ENCODE results near the gene SSBP2. TPM values are rescaled to one million over a fixed set of nuclear protein-coding genes. Genes with fewer than 3 reads are reported as not detected.

The SSBP2 gene
- total RNA-seq, 1 donor from 2014 or later, result 146 TPM

GRCh38 chr5:81724108-81724507 lies 26.8 kb downstream of the SSBP2 start:
- no peaks in the 10 kb centered on the region for H3K27me3 Mint-ChIP-seq (ENCODE audit: unreplicated experiment)
- DNase-seq, result no peak
- peaks cover 21% of the 10 kb centered on the region for H3K4me1 Mint-ChIP-seq (ENCODE audit: low read depth, unreplicated experiment)
- no peaks in the 10 kb centered on the region for H3K36me3 Mint-ChIP-seq (ENCODE audit: unreplicated experiment)
- H3K9me3 Mint-ChIP-seq (ENCODE audit: unreplicated experiment), result no peaks in the 10 kb centered on the region
- H3K27ac Mint-ChIP-seq (ENCODE audit: unreplicated experiment), result no peak overlapping the region
- no peak for TF ChIP-seq CTCF (IDR thresholded peaks at IDR 0.05; ENCODE audit: partially characterized antibody, unreplicated experiment)
- no peak overlapping the region for H3K4me3 Mint-ChIP-seq (ENCODE audit: unreplicated experiment)

- no peak overlapping the region for H3K4me3 Mint-ChIP-seq (ENCODE audit: unreplicated experiment)
- no peaks in the 10 kb centered on the region for H3K36me3 Mint-ChIP-seq (ENCODE audit: unreplicated experiment)
- H3K9me3 Mint-ChIP-seq (ENCODE audit: unreplicated experiment), result no peaks in the 10 kb centered on the region
- H3K4me1 Mint-ChIP-seq (ENCODE audit: low read depth, unreplicated experiment), result peaks cover 29% of the 10 kb centered on the region
- no peak for TF ChIP-seq CTCF (IDR thresholded peaks at IDR 0.05; ENCODE audit: partially characterized antibody, unreplicated experiment)
- H3K27ac Mint-ChIP-seq (ENCODE audit: unreplicated experiment), result no peak overlapping the region
- DNase-seq, result no peak
- no peaks in the 10 kb centered on the region for H3K27me3 Mint-ChIP-seq (ENCODE audit: unreplicated experiment)
These were observed 29.8 kb downstream of the SSBP2 start for GRCh38 chr5:81721049-81721448.

- no peak for TF ChIP-seq CTCF (IDR thresholded peaks at IDR 0.05; ENCODE audit: partially characterized antibody, unreplicated experiment)
- DNase-seq, result no peak
- Mint-ChIP-seq H3K36me3 (ENCODE audit: unreplicated experiment) (no peaks in the 10 kb centered on the region), H3K27ac (ENCODE audit: unreplicated experiment) (no peak overlapping the region), H3K4me1 (ENCODE audit: low read depth, unreplicated experiment) (peaks cover 22% of the 10 kb centered on the region), H3K4me3 (ENCODE audit: unreplicated experiment) (no peak overlapping the region), H3K9me3 (ENCODE audit: unreplicated experiment) (no peaks in the 10 kb centered on the region), H3K27me3 (ENCODE audit: unreplicated experiment) (no peaks in the 10 kb centered on the region)
These were observed 31.1 kb downstream of the SSBP2 start for GRCh38 chr5:81719743-81720345.

- Mint-ChIP-seq H3K9me3 (ENCODE audit: unreplicated experiment) (no peaks in the 10 kb centered on the region), H3K4me1 (ENCODE audit: low read depth, unreplicated experiment) (peaks cover 25% of the 10 kb centered on the region), H3K4me3 (ENCODE audit: unreplicated experiment) (peak overlapping the region; percentile 18), H3K27ac (ENCODE audit: unreplicated experiment) (no peak overlapping the region), H3K27me3 (ENCODE audit: unreplicated experiment) (peaks cover 2% of the 10 kb centered on the region), H3K36me3 (ENCODE audit: unreplicated experiment) (no peaks in the 10 kb centered on the region)
- TF ChIP-seq CTCF (IDR thresholded peaks at IDR 0.05; ENCODE audit: partially characterized antibody, unreplicated experiment), result no peak
- DNase-seq, result no peak
These were observed 32.6 kb downstream of the SSBP2 start for GRCh38 chr5:81718300-81718699.

GRCh38 chr5:81717860-81718259 lies 33.0 kb downstream of the SSBP2 start:
- TF ChIP-seq CTCF (IDR thresholded peaks at IDR 0.05; ENCODE audit: partially characterized antibody, unreplicated experiment), result no peak
- peaks cover 2% of the 10 kb centered on the region for H3K27me3 Mint-ChIP-seq (ENCODE audit: unreplicated experiment)
- no peak for DNase-seq
- H3K36me3 Mint-ChIP-seq (ENCODE audit: unreplicated experiment), result no peaks in the 10 kb centered on the region
- H3K9me3 Mint-ChIP-seq (ENCODE audit: unreplicated experiment), result no peaks in the 10 kb centered on the region
- H3K27ac Mint-ChIP-seq (ENCODE audit: unreplicated experiment), result no peak overlapping the region
- H3K4me1 Mint-ChIP-seq (ENCODE audit: low read depth, unreplicated experiment), result peaks cover 25% of the 10 kb centered on the region
- H3K4me3 Mint-ChIP-seq (ENCODE audit: unreplicated experiment), result peak overlapping the region; percentile 18
